Measurements from ENCODE around the gene NXNL2.

GRCh38 chr9:88502552-88503034 lies 32.4 kb upstream of the NXNL2 start:
- no peak for TF ChIP-seq EZH2phosphoT487 (IDR thresholded peaks at IDR 0.05; ENCODE audit: low read length)
- no peak for TF ChIP-seq CTCF (IDR thresholded peaks at IDR 0.05; ENCODE audit: low read length)

Measured in MM.1S (cell line).